ENCODE results near the gene TM4SF1.
"Not testable (repeated sequence)": the region's sequence is repeated elsewhere in the genome, so short reads cannot be mapped to it uniquely, and the experiment has no call there.

The TM4SF1 gene

GRCh38 chr3:149393345-149394160 is 16.1 kb upstream of the TM4SF1 start:
- DNase-seq = no peak

- DNase-seq = no peak
These were observed 14.5 kb upstream of the TM4SF1 start for GRCh38 chr3:149391960-149392359.

GRCh38 chr3:149390772-149391212 is 13.3 kb upstream of the TM4SF1 start:
- DNase-seq = no peak

GRCh38 chr3:149390294-149390693 is 12.8 kb upstream of the TM4SF1 start:
- DNase-seq = no peak

GRCh38 chr3:149388531-149389417 is 11.3 kb upstream of the TM4SF1 start:
- no peak for DNase-seq

- DNase-seq = no peak
These were observed 10.6 kb upstream of the TM4SF1 start for GRCh38 chr3:149388001-149388440.

- DNase-seq = no peak
These were observed 8.8 kb upstream of the TM4SF1 start for GRCh38 chr3:149386299-149386606.

GRCh38 chr3:149385617-149386298 is 8.3 kb upstream of the TM4SF1 start:
- DNase-seq = no peak

DNA sequence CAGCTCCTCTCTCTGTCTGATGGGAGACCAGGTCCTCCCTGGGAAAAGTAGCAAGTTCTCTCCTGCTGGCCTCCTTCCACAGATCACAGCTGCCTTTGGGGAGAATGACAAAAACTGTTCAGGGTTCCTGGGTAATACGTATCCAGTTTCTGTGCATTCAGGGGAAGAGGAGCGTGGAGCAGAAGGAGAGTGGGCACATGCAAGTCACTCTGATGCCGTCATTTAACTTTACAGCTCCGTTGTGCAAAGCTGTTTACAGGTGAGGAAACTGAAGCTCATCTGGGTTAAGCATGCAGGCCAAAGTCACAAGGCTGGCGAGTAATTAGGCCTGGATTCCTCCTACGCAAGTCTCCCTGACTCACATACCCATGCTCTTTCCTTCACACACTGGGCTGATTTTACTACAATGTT is 7.5 kb upstream of the TM4SF1 start:
- no peak for DNase-seq

DNA sequence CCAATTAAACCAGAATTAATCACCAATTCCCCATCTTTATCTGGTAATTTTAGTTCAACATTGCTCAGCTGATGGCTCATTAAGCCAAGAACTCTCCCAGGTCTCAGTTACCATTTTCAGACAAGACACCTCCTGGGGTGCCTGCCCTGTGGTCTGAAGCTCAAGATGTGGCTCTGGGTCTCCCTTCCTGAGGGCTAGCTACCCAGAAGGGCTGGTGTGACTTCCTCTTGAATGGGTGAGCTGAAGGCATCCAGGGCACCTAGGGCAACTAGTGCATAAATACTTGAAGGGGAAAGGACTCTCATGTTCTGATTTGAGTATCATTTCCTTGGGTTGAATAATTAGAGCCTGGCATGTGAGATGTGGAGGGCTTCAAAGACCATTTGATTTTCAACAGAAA is 6.7 kb upstream of the TM4SF1 start:
- DNase-seq = no peak

GRCh38 chr3:149383703-149384102 is 6.3 kb upstream of the TM4SF1 start:
- no peak for DNase-seq

- DNase-seq = no peak
These were observed 5.1 kb upstream of the TM4SF1 start for GRCh38 chr3:149382518-149382917.

GRCh38 chr3:149382101-149382467 is 4.6 kb upstream of the TM4SF1 start:
- no peak for DNase-seq

DNA sequence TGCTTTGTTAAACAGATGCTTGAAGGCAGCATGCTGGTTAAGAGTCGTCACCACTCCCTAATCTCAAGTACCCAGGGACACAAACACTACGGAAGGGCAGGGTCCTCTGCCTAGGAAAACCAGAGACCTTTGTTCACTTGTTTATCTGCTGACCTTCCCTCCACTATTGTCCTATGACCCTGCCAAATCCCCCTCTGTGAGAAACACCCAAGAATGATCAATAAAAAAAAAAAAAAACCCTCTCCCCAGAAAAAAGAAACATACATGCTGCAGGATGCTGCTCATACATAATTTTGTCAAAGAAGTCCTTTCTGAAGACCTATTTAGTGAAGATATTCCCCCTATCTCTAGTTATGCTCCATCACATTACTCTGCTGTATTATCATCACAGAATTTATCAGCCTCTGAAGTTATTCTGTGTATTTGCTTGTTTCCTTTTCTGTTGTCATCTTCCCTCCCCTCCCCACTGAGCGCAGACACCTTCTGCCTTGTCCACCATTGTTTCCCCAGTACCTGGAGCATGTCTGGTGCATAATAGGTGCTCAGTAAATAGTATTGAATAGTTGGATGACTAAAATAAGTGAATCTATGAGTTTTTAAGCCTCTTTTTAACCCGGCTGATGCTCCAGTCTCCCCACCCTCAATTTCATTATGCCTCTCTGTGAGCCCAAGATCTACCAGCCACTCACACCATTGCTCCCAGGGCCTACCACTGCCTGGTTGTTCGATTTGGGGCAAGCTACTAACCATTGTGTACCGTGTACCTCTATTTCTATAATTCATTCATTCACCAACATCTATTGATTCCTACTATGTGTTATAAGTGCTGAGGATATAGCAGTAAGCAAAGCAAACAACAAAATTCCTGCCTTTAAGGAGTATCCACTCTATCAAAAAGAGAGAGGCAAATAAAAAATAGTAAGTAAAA is 4.0 kb upstream of the TM4SF1 start:
- no peak for DNase-seq

DNA sequence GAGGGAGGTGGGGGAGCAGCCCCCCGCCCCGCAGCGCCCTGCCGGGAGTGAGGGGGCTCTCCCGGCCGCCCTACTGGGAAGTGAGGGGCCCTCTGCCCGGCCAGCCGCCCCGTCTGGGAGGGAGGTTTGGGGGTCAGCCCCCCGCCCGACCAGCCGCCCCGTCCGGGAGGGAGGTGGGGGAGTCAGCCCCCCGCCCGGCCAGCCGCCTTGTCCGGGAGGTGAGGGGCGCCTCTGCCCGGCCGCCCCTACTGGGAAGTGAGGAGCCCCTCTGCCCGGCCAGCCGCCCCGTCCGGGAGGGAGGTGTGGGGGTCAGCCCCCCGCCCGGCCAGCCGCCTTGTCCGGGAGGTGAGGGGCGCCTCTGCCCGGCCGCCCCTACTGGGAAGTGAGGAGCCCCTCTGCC is 2.8 kb upstream of the TM4SF1 start:
- DNase-seq = not testable (repeated sequence)

DNA sequence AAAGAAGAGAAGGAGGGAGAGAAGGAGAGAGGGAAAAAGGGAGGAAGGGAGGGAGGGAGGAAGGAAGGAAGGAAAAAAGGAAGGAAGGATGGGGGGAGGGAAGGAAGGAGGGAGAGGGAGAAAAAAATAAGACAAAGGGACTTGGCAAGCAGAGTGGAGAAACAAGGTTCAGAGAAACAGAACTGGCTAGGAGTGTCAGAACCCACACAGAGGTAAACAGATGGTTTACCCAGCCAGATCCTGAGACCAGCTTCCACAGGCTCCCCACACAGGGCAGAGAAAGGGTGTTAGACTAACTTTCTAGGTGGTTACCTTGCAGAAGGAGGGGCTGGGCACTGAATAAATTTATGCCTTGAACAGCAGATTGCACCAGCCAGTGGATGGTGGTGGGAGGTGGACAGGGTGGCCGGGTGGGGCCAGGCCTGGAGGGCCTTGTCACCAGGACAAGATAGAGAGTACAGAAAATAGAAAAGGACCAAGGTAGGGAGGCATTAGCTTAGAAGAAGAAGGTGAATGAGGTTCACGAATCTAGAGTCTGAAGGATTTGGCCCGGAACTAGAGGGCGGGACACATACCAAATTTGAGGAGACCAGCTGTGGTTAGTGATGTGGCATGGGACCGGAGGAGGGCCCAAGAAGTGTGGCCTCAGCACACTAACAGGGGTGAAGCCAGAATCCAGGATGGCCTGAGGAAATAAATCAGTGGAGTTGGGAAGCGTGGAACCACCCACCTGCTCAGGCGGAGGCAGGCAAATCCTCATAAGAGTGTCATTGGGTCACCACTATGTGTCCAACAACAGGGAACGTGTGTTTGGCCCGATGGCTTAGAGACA is 1.2 kb upstream of the TM4SF1 start:
- no peak for DNase-seq

GRCh38 chr3:149376718-149377407 is 586 bp downstream of the TM4SF1 start:
- no peak for DNase-seq

DNA sequence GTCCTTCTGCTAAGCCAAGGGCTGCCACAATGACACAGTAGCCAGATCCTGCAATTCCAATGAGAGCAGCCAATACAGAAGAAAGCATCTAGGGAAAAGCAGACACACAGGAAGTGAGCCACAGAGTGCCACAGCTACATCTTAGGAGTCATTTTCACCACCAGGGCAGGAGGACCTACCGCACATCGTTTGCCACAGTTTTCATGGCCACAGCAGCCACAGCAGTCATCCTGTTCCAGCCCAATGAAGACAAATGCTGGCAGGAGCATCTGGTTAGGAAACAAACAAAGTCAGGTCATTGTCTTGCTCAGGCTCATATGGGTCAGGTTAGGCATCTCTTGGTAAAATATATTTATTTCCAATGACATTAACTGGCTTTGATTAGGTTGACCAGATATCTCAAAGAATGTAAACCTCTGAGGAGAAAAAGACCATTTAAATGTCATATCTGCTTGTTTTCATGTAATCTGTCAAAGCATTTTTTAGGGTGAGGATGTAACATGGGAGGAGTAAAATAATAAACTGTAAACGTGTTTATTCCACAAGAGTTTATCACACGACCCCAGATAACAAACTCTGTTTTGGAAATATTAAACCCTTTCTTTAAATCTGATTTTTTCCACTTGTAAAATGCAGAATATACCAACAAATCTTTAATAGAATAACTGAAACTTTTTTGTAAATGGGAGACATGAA is 1.8 kb downstream of the TM4SF1 start:
- no peak for DNase-seq

DNA sequence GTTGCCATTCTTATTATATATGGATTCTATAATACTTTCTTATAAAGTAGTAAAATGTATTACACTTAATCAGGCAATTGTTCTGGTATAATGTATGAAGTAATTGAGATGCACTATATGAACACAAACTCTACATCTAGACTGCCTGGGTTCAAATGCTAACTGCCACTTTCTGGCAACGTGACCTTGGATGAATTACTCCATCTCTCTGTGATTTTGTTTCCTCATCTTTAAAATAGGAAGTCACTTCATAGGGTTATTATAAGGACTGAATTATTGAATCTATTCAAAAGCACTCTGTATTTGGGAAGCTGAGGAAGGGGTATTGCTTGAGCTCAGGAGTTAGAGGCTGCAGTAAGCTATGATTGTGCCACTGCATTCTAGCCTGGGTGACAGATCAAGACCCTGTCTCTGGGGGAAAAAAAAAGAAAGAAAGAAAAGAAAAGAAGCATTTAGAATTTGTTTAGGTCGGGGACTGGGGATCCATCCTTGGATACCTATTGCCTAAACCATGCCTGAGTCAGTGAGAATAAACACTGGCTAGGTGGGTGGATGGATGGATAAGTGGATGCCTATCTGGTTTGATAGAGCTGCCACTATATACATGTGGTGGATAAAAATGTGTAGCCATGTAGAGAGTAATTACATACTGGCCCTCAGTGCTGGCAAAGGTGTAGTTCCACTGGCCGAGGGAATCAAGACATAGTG is 2.5 kb downstream of the TM4SF1 start:
- no peak for DNase-seq

GRCh38 chr3:149374391-149374790 is 3.1 kb downstream of the TM4SF1 start:
- no peak for DNase-seq
